H9 (cell line): ENCODE results near the gene TRPM2. TPM values are rescaled to one million over a fixed set of nuclear protein-coding genes. Genes with fewer than 3 reads are reported as not detected.

Experiments used
- DNase-seq: peaks from one replicate; pipeline ENCODE4 v3.0.0-alpha.2; 2017
- H2AFZ ChIP-seq: one replicate; pipeline ENCODE4 v1.6.1; 2013; ENCODE audit warnings: mild to moderate bottlenecking, low read length, control low read depth, moderate library complexity
- H2AK5ac ChIP-seq: 2 replicates; pipeline ENCODE4 v1.6.1; 2013; ENCODE audit warnings: low read length, control low read depth, mixed read lengths; ENCODE audit not compliant: insufficient read length
- H2BK120ac ChIP-seq: one replicate; pipeline ENCODE4 v1.6.1; 2013; ENCODE audit warnings: low read depth, mild to moderate bottlenecking, low read length, control low read depth, inconsistent platforms; ENCODE audit not compliant: poor library complexity, severe bottlenecking
- H2BK12ac ChIP-seq: 2 replicates; pipeline ENCODE4 v1.6.1; 2013; ENCODE audit warnings: low read length, control low read depth, mixed read lengths, low read depth; ENCODE audit not compliant: insufficient read length
- H2BK15ac ChIP-seq: 2 replicates; pipeline ENCODE4 v1.6.1; 2013; ENCODE audit warnings: low read depth, low read length, control low read depth
- H2BK20ac ChIP-seq: one replicate; pipeline ENCODE4 v1.6.1; 2013; ENCODE audit warnings: low read depth, mild to moderate bottlenecking, low read length, control low read depth, inconsistent platforms; ENCODE audit not compliant: poor library complexity, severe bottlenecking
- H2BK5ac ChIP-seq: 2 replicates; pipeline ENCODE4 v1.6.1; 2013; ENCODE audit warnings: low read length, control low read depth, mixed read lengths; ENCODE audit not compliant: insufficient read length
- H3K14ac ChIP-seq: 2 replicates; pipeline ENCODE4 v1.6.1; 2013; ENCODE audit warnings: low read length, control low read depth; ENCODE audit not compliant: insufficient read depth
- H3K18ac ChIP-seq: 2 replicates; pipeline ENCODE4 v1.6.1; 2013; ENCODE audit warnings: low read depth, mild to moderate bottlenecking, mixed read lengths, low read length, control low read depth; ENCODE audit not compliant: insufficient read length
- H3K23ac ChIP-seq: 2 replicates; pipeline ENCODE4 v1.6.1; 2013; ENCODE audit warnings: low read length, control low read depth, mixed read lengths, low read depth; ENCODE audit not compliant: insufficient read length
- H3K23me2 ChIP-seq: 2 replicates; pipeline ENCODE4 v1.6.1; 2013; ENCODE audit warnings: low read depth, mild to moderate bottlenecking, mixed read lengths, low read length, control low read depth; ENCODE audit not compliant: insufficient read length, poor library complexity, severe bottlenecking
- H3K27ac ChIP-seq: 2 replicates; pipeline ENCODE4 v1.5.1; 2013; ENCODE audit warnings: low read length, control low read depth, mixed read lengths, low read depth; ENCODE audit not compliant: insufficient read length
- H3K27me3 ChIP-seq: 2 replicates; pipeline ENCODE4 v1.6.1; 2013; ENCODE audit warnings: low read length, control low read depth, inconsistent platforms; ENCODE audit not compliant: insufficient read depth
- H3K4ac ChIP-seq: 2 replicates; pipeline ENCODE4 v1.6.1; 2013; ENCODE audit warnings: low read depth, mild to moderate bottlenecking, control low read depth, inconsistent platforms, low read length, moderate library complexity
- H3K4me1 ChIP-seq: 2 replicates; pipeline ENCODE4 v1.6.1; 2013; ENCODE audit warnings: low read length, control low read depth, inconsistent platforms; ENCODE audit not compliant: insufficient read depth
- H3K4me2 ChIP-seq: 2 replicates; pipeline ENCODE4 v1.6.1; 2013; ENCODE audit warnings: low read length, control low read depth, mixed read lengths; ENCODE audit not compliant: insufficient read length, insufficient read depth
- H3K56ac ChIP-seq: 2 replicates; pipeline ENCODE4 v1.6.1; 2013; ENCODE audit warnings: low read depth, mild to moderate bottlenecking, mixed read lengths, low read length, control low read depth; ENCODE audit not compliant: insufficient read length
- H3K79me1 ChIP-seq: 2 replicates; pipeline ENCODE4 v1.6.1; 2013; ENCODE audit warnings: low read depth, mild to moderate bottlenecking, moderate library complexity, low read length, control low read depth, inconsistent platforms; ENCODE audit not compliant: insufficient read depth, poor library complexity, severe bottlenecking
- H3K79me2 ChIP-seq: 2 replicates; pipeline ENCODE4 v1.6.1; 2013; ENCODE audit warnings: low read length, control low read depth, inconsistent platforms; ENCODE audit not compliant: insufficient read depth
- H3K9ac ChIP-seq: 2 replicates; pipeline ENCODE4 v1.6.1; 2013; ENCODE audit warnings: low read length, control low read depth, mixed read lengths; ENCODE audit not compliant: insufficient read length; ENCODE audit errors: extremely low read depth
- H3K9me3 ChIP-seq: one replicate; pipeline ENCODE4 v1.6.1; 2013; ENCODE audit warnings: low read depth, low read length, inconsistent platforms; ENCODE audit not compliant: control insufficient read depth
- H3T11ph ChIP-seq: one replicate; pipeline ENCODE4 v1.6.1; 2013; ENCODE audit warnings: mild to moderate bottlenecking, low read length, control low read depth, inconsistent platforms
- H4K20me1 ChIP-seq: one replicate; pipeline ENCODE4 v1.6.1; 2013; ENCODE audit not compliant: control insufficient read depth, insufficient read length, insufficient read depth
- H4K5ac ChIP-seq: 2 replicates; pipeline ENCODE4 v1.6.1; 2013; ENCODE audit warnings: low read depth, mild to moderate bottlenecking, mixed read lengths, low read length, control low read depth; ENCODE audit not compliant: insufficient read length
- H4K8ac ChIP-seq: replicated peaks from 2 replicates; pipeline ENCODE4 v1.6.1; 2013; ENCODE audit warnings: low read length, control low read depth, mixed read lengths, low read depth; ENCODE audit not compliant: insufficient read length
- H4K91ac ChIP-seq: 2 replicates; pipeline ENCODE4 v1.6.1; 2013; ENCODE audit warnings: low read depth, mild to moderate bottlenecking, moderate library complexity, mixed read lengths, low read length, control low read depth; ENCODE audit not compliant: insufficient read length
- H3K27ac Mint-ChIP-seq, 3 experiments: 2 replicates in 2 of 3; 3 replicates in 1 of 3; pipeline ENCODE4 v1.8.0; 2020 to 2021; ENCODE audit warnings: mixed read lengths in 3 of 3, mild to moderate bottlenecking in 1 of 3, moderate library complexity in 1 of 3
- H3K27me3 Mint-ChIP-seq: 2 replicates; pipeline ENCODE4 v1.8.0; 2021; ENCODE audit warnings: low read depth, mild to moderate bottlenecking, moderate library complexity, mixed read lengths
- H3K36me3 Mint-ChIP-seq, 3 experiments: 2 replicates in 2 of 3; 3 replicates in 1 of 3; pipeline ENCODE4 v1.8.0; 2020 to 2021; ENCODE audit warnings: low read depth in 3 of 3, mixed read lengths in 3 of 3; ENCODE audit not compliant: insufficient read depth in 1 of 3
- H3K4me1 Mint-ChIP-seq, 2 experiments: 2 replicates each; pipeline ENCODE4 v1.8.0; 2020; ENCODE audit warnings: mixed read lengths in 2 of 2
- H3K4me3 Mint-ChIP-seq, 2 experiments: 2 replicates in 1 of 2; 3 replicates in 1 of 2; pipeline ENCODE4 v1.8.0; 2020 to 2021; ENCODE audit warnings: mild to moderate bottlenecking in 2 of 2, mixed read lengths in 2 of 2, moderate library complexity in 1 of 2
- H3K9me3 Mint-ChIP-seq, 2 experiments: 2 replicates in 1 of 2; 3 replicates in 1 of 2; pipeline ENCODE4 v1.8.0; 2020; ENCODE audit warnings: mild to moderate bottlenecking in 2 of 2, mixed read lengths in 2 of 2, moderate library complexity in 1 of 2
- WGBS: extraction: QIAGEN DNeasy Blood & Tissue Kit; methylation state at CpG from one replicate; pipeline ENCODE4 v1.1.7; 2013; ENCODE audit warnings: missing lambda C conversion rate, low lambda C conversion rate, mixed read lengths; ENCODE audit not compliant: insufficient read length; ENCODE audit errors: extremely low coverage; 5-methylcytosine and 5-hydroxymethylcytosine counted together
- total RNA-seq: library from RNA; stranded (reverse); gene quantifications from 2 replicates; pipeline ENCODE4 v1.2.1, GENCODE V29; 2021
- TF ChIP-seq, protein P1 (sequence below): fragments of 200-600 bp; sonication (generic); conservative IDR thresholded peaks from 3 replicates; pipeline ENCODE4 v1.8.0; 2021; ENCODE audit warnings: antibody characterized with exemption, mild to moderate bottlenecking

Gene TRPM2
- total RNA-seq, 1 experiment from 2014 or later = 0.68 TPM

DNA sequence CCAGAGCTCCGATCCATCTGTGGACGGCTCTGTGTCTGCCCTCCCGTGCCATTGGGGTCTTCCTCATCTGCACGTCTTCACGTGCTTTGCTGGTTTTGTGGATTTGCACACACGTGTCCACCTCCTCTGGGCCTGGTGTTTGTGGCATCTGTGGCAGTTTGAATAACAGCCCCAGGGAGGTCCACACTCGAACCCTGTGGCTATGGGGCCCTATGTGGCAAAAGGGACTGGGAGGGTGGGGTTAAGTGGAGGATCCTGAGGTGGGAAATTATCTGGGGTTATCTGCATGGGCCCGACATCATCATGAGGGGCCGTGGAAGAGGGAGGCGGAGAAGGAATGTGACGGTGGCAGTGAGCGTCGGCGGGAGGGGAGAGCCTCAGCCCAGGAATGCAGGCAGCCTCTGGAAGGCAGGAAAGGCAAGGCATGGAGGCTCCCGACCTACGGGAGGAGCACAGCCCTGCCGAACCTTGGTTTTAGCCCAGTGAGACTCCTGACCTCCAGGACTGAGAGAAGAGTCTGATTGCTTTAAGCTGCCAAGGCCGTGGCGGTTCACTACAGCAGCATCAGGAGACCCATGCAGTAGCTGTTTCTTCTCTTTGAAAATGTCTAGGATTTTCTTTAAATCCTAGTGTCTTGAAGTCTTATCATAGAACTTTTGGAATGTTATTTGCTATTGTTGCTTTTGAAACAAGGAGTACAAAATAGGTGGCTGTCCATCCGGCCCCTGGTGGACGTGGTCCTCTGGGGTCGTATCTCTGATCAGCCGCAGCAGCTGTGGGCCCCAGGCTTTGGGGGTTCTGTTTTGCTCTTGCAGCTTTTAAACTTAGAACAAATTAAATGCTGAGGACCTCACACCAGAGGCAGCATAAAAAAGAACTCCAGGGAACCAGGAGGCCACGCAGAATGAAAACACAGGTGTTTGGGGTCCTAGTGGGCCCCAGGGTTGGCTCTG, 61.9 kb downstream of the TRPM2 start:
- H2AK5ac ChIP-seq = no peak overlapping the region
- no peak overlapping the region for H3K56ac ChIP-seq
- peaks cover 3% of the 10 kb centered on the region for H3K9me3 ChIP-seq
- no peaks in the 10 kb centered on the region for H3K23me2 ChIP-seq
- H4K5ac ChIP-seq = no peak overlapping the region
- no peaks in the 10 kb centered on the region; the same call in 1 of the 2 replicates for H3K27me3 Mint-ChIP-seq
- H4K8ac ChIP-seq = no peak overlapping the region
- H3K4me1 Mint-ChIP-seq = peaks cover 3 to 6% of the 10 kb centered on the region in 2 experiments; a peak in 1 of 4 replicates
- no peak overlapping the region for H2BK120ac ChIP-seq
- H3T11ph ChIP-seq = no peak overlapping the region
- no peaks in the 10 kb centered on the region for H3K79me1 ChIP-seq
- H2BK12ac ChIP-seq = no peak overlapping the region
- TF ChIP-seq, protein P1, sequence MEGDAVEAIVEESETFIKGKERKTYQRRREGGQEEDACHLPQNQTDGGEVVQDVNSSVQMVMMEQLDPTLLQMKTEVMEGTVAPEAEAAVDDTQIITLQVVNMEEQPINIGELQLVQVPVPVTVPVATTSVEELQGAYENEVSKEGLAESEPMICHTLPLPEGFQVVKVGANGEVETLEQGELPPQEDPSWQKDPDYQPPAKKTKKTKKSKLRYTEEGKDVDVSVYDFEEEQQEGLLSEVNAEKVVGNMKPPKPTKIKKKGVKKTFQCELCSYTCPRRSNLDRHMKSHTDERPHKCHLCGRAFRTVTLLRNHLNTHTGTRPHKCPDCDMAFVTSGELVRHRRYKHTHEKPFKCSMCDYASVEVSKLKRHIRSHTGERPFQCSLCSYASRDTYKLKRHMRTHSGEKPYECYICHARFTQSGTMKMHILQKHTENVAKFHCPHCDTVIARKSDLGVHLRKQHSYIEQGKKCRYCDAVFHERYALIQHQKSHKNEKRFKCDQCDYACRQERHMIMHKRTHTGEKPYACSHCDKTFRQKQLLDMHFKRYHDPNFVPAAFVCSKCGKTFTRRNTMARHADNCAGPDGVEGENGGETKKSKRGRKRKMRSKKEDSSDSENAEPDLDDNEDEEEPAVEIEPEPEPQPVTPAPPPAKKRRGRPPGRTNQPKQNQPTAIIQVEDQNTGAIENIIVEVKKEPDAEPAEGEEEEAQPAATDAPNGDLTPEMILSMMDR = no peak
- no CpG with 5 or more reads among the region's 24 CpGs for WGBS
- no peak overlapping the region for H2BK5ac ChIP-seq
- DNase-seq = peak; percentile 32
- no peak overlapping the region for H4K91ac ChIP-seq
- no peak overlapping the region for H3K27ac Mint-ChIP-seq
- peaks cover 0 to 5% (median 4%) of the 10 kb centered on the region in 3 experiments; a peak in 4 of 7 replicates for H3K36me3 Mint-ChIP-seq
- H3K4ac ChIP-seq = no peak overlapping the region
- no peak overlapping the region for H3K14ac ChIP-seq
- no peaks in the 10 kb centered on the region for H3K79me2 ChIP-seq
- H2BK15ac ChIP-seq = no peak overlapping the region
- no peak overlapping the region for H3K9ac ChIP-seq
- H4K20me1 ChIP-seq = no peaks in the 10 kb centered on the region
- no peak overlapping the region for H3K27ac ChIP-seq
- H2AFZ ChIP-seq = no peak overlapping the region
- no peak overlapping the region for H3K4me2 ChIP-seq
- H3K9me3 Mint-ChIP-seq = peaks cover 18 to 41% of the 10 kb centered on the region in 2 experiments
- no peak overlapping the region for H3K18ac ChIP-seq
- no peak overlapping the region for H2BK20ac ChIP-seq
- no peak overlapping the region for H3K23ac ChIP-seq
- H3K4me3 Mint-ChIP-seq = no peak overlapping the region
- no peaks in the 10 kb centered on the region for H3K27me3 ChIP-seq
- no peaks in the 10 kb centered on the region for H3K4me1 ChIP-seq
